ENCODE measurements around the gene NOL3. TPM values are rescaled to one million over a fixed set of nuclear protein-coding genes. Genes with fewer than 3 reads are reported as not detected.

Gene NOL3
- total and polyA plus RNA-seq, 9 of the 15 experiments (the other 6 are each of a cell fraction or from before 2014, with no cell fraction given): 0.45 to 14.0 (median 5.4) TPM

DNA sequence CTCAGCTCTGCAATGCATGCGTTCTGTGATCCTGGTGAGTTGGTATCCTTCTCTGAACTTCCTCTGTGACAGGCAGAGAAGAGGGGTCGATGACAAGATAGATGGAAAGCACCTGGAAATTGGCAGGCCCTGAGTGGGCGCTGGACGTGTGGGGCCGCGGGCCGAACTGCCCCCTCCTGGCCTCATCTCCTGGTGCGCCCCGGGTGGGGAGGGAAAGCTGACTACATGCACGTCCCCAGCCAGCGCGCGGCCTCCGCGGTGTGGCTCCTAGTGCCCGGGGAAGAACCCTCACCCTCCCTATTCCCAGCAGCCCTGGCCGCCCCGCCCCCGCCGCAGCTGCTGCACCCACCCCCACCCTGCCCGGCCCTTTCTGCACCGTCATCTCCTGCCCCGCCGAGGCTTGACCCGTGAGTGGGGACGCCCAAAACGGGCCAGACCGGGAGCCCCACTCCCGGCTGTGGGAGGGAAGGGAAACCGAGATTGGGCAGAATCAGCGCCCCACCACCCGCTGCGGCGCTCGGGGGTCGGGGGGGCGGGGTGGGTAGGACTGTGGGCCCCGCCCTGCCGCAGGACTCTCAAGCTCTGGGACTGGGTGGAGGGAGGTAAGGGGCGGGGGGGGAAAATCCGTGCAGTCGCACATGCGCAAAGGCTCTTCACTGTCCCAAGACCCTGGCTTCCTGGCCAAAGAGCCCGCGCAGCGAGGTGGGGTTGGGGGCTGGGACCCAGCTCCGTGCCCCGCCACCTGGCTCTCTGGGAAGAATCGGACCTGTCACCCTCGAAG, at the start of gene NOL3 (continued):
- TF ChIP-seq ZBTB9 (CRISPR knock-in tag; IDR thresholded peaks at IDR 0.05) (no peak), SMC3 (conservative IDR thresholded peaks at IDR 0.05; ENCODE audit: insufficient read depth, low read depth, low read length) (no peak), PBX2 (CRISPR knock-in tag; IDR thresholded peaks at IDR 0.05; ENCODE audit: low read depth) (no peak), PBX2 (tag; conservative IDR thresholded peaks at IDR 0.05; ENCODE audit: low read depth) (0 out of 2 replicates have a peak, but pooled peaks have one; percentile 29), SMAD2 (IDR thresholded peaks at IDR 0.05; ENCODE audit: low read depth, low read length) (no peak), MEIS2 (IDR thresholded peaks at IDR 0.05; ENCODE audit: partially characterized antibody) (peak; percentile 49), HLTF (IDR thresholded peaks at IDR 0.05) (no peak), SMARCE1 (IDR thresholded peaks at IDR 0.05) (no peak), PTTG1 (tag; IDR thresholded peaks at IDR 0.05; ENCODE audit: low read depth) (no peak), ZNF830 (CRISPR knock-in tag; IDR thresholded peaks at IDR 0.05) (no peak), CHCHD3 (CRISPR knock-in tag; IDR thresholded peaks at IDR 0.05) (no peak), DMBX1 (CRISPR knock-in tag; IDR thresholded peaks at IDR 0.05; ENCODE audit: borderline replicate concordance) (no peak), CBX8 (IDR thresholded peaks at IDR 0.05; ENCODE audit: borderline replicate concordance, extremely low read depth, low read depth, low read length, poor library complexity, severe bottlenecking) (no peak), XRCC5 (IDR thresholded peaks at IDR 0.05; ENCODE audit: low read depth, low read length) (no peak), KDM2B (CRISPR knock-in tag; IDR thresholded peaks at IDR 0.05) (no peak), NFXL1 (CRISPR knock-in tag; IDR thresholded peaks at IDR 0.05) (no peak), MAZ (CRISPR knock-in tag; conservative IDR thresholded peaks at IDR 0.05 in 1 of 2, IDR thresholded peaks at IDR 0.05 in 1 of 2) (peak; percentile 50 to 73; a peak in 3 of 4 replicates), ESRRA (IDR thresholded peaks at IDR 0.05; ENCODE audit: borderline replicate concordance, low read depth) (no peak), ZNF511 (CRISPR knock-in tag; IDR thresholded peaks at IDR 0.05) (no peak), RAD21 (CRISPR knock-in tag; conservative IDR thresholded peaks at IDR 0.05 in 1 of 2, IDR thresholded peaks at IDR 0.05 in 1 of 2) (no peak), CBFB (CRISPR knock-in tag; IDR thresholded peaks at IDR 0.05) (no peak), ZNF174 (CRISPR knock-in tag; IDR thresholded peaks at IDR 0.05) (no peak), ZNF75A (CRISPR knock-in tag; IDR thresholded peaks at IDR 0.05) (no peak), ZNF408 (CRISPR knock-in tag; IDR thresholded peaks at IDR 0.05; ENCODE audit: low read depth) (no peak), ZFP1 (CRISPR knock-in tag; IDR thresholded peaks at IDR 0.05) (no peak)
